NCI-H69 (cell line): ENCODE measurements around the gene NGEF.

ENCODE experiments used
- DNase-seq: peaks from one replicate; lab custom pipeline; 2025; lab: John Stamatoyannopoulos, UW

Gene NGEF

DNA sequence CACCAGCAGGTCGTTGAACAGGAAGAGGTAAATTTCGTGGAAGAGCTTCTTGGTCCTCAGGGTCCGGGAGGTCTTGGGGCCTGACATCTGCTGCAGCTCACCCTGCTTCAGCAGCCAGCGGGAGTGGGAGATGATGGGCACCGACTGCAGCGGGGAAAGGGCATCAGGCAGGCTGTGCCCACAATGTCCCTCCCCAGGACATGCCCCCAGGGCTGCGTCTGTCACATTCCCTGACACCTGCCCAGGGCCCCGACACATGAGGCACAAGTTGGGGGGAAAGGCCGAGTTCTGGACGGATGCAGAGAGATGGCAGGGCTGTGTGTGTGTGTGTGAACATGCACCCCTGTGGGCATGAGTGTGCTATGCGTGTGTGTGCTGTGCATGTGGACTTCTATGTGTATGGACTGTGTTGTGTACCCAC is 129.0 kb downstream of the NGEF start:
- no peak for DNase-seq

DNA sequence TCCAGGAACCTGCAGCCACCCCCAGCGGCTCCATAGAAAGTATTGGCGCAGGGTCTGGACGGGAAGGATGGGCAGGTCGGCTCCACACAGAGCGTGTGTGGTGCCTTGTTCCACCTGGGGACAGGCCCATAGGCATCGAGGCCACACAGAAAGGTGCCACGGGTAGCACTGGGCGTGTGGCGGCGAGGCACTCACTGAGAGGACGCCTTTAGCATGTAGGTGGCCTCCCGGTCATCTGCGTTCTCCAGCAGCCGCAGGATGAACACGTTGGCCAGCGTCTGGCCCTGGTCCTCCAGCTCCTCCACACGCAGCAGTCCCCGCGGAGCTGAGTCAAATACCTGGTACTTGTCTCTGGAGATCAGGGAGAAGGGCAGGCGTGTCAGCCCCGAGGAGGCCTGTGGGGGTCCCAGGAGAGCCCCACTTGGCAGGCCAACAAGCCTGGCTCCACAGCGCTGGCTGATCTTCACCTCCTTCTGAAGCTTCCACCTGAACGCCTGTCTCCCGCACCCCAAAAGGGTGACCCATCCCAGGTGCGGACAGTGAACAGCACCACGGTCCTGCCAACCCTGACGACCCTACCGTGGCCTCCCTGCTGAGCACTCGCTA is 129.8 kb downstream of the NGEF start:
- no peak for DNase-seq

DNA sequence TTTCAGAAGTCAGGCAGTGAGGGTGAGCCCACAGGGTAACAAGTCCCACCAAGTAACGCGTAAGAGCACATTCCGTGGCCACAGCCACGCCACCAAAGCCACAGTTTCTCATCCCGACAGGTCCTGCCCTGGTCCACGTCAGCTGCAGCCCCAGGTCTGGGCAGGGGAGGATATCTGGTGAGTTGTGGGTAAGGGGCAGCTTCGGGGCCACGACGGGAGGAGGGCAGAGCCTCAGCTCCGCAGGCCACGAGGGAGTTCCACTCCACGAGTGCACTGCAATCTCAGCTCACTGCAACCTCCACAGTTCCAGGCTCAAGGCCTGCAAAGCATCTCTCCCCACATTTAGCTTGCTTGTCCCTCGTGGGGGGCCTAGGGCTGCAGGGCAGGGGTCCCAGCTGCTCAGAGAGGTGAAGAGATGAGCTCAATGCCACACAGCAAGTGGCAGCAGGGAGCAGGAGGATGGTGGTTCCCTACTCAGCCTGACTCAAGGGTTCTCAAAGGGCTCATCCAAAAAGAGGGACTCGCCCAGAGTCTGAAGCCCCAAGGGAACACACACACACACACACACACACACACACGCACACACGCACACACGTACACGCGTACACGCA is 130.4 kb downstream of the NGEF start:
- DNase-seq: no peak

DNA sequence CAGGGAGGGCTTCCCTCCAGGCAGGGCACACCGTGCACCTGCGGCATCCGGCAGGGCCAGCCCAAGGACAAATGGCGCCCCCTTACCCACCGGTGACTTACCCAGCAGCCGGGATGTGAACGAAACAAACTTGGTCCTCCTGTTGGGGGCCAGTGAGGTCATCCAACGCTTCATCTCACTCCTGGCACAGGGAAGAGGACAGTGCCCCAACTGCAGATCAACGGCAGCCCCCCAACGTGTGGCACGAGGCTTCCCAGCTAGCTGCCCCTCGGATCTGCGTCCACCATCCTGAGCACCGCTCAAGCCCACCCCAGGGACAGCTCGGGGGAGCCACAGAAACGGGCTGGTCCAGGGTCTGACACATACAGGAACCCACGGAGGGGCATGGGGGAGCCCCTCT is 131.0 kb downstream of the NGEF start:
- no peak for DNase-seq

DNA sequence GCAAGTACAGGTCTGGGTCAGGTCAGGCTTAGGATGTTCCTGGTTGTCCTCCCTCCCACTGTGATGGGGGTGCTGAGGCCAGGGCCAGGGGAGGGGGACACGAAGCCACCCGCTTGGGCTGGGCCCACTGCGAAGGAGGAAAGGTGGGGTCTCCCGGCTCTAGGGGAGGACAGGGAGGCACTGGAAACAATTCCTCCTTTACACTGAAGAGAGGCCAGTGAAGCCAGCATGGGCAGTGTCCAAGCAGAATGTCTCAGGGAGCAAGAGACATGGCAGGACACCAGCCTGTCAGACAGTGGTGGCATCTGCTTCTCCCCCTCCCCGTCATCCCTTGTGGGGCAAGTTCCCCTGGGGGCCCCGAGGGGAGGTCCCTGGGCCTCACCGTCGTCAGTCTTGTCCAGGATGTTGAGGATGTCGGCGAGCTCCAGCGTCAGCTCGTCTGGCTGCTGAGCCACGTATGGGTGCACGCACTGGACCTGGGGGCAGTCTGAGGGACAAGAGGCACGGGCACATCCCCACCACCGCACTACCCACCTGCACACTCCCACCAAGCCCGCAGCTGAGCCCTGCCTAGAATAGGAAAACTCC is 132.2 kb downstream of the NGEF start:
- no peak for DNase-seq

DNA sequence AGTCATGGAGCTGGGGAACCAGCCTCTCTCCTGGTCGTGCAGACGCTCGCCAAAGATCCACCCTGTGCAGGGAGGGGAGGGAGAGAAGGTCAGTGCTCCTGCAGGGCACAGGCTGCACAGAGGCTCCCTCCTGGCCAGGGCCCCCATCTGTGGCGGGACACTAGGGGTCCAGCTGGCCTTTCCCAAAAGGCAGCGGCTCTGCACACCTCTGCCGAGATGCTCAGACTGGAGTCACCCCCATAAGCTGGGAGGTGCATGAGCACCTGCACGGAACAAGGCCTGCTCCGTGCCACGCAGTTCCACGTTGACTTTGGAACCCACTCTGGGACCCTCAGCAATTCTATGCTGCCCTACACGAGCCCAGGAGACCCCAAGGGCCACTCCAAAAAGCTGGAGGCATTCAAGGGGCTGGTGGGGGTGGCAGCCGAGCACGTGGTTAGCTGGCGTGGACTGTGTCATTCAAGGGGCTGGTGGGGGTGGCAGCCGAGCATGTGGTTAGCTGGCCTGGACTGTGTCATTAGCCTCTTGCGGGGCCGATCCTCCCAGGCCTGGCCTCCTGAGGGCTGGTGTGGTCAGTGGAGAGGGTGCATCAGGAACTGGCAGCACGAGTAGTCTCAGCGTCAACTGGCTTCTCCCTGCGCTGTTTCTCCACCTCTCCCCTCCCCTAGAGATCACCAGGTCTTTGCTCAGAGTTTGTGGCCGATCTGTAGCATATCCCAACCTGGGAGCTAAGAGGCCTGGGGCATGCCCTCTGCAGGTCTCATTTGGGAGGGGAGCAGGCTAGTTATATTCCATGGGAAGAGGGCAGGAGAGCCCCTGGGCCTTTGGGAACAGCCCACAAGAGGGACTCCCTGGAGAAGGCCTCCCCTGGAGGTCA is 133.2 kb downstream of the NGEF start:
- no peak for DNase-seq

DNA sequence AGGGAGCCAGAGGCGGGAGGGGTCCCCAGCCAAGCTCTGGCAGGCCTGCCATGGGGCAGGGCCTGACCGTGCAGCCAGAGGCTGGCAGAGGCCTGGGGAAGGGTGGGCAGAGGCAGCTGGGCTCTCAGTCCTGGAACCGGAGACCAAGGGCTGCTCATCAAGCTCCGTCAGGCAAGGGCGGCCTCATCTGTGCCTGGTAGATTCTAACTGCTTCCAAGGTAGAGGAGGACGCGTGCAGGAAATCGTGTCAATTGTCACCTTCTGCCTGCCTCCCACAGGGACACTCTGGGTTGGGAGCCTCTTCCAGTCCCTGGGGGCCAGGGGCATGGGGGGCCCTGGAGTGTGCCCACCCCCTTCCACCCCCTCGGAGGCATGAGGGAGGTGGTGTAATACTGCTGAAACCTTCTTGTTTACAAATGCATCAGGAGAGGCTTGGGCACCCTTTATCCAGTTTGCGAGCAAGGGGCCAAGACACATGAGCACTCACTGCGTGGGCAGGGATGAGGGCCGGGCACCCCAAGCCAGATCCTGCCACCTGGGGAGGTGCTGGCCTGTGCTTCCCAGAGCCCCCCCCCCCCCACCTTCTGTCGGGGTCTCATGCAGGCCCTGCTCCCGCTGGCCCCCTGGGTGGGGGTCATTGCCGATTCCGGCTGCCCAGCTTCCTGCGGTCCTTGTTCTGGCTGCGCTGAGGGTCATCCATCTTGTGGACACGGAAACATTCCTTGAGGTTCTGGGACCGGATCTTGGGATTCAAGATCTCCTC is 134.0 kb downstream of the NGEF start:
- no peak for DNase-seq

DNA sequence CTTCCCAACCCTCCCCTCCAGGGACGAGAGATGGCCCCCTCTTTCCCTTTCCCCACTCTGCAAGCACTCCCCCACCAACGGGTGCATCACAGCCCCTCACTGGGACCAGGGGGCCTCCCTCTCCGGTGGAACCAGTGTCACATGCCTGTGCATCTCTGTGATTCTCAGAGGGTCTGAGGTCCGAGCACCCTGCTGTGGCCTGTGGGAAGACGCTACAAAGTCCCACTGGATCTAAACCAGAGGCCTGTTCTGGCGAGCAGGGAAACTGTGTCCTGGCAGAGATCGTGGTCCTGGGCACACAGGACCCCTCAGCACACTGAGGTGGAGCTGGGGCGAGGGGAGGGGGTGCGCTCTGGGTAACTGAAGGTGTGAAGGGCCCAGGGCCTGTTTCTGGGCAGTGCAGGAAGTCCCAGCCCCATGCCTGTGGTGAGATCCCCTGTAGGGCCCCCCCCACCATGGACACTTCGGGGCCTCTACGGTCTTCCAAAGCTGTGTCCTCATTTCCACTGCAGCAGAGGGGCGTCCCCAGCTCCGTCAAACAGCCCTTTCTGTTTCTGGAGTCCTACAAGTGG is 135.0 kb downstream of the NGEF start:
- DNase-seq: no peak

DNA sequence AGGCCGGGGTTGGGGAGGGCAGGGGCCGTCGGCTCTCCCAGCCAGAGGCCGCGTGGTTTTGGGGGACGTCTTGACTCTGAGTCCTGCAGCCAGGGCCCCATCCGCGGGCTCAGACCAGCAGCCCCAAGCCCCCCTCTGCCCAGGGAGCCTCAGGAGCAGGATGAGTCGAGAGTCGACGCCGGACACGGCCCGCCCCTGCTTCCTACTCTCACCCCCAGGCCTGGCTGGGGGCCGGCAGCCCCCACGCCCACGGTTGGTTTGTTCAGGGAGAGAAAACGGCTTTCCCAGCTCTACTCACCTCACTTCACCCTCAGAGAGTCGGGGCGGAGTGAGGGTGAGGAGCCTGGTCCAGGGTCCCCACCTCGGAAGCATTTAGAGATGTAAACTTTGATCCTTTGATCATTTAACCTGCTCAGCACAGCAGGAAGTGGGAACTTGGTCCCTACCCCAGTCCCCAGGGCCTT is 136.0 kb downstream of the NGEF start:
- DNase-seq: no peak

DNA sequence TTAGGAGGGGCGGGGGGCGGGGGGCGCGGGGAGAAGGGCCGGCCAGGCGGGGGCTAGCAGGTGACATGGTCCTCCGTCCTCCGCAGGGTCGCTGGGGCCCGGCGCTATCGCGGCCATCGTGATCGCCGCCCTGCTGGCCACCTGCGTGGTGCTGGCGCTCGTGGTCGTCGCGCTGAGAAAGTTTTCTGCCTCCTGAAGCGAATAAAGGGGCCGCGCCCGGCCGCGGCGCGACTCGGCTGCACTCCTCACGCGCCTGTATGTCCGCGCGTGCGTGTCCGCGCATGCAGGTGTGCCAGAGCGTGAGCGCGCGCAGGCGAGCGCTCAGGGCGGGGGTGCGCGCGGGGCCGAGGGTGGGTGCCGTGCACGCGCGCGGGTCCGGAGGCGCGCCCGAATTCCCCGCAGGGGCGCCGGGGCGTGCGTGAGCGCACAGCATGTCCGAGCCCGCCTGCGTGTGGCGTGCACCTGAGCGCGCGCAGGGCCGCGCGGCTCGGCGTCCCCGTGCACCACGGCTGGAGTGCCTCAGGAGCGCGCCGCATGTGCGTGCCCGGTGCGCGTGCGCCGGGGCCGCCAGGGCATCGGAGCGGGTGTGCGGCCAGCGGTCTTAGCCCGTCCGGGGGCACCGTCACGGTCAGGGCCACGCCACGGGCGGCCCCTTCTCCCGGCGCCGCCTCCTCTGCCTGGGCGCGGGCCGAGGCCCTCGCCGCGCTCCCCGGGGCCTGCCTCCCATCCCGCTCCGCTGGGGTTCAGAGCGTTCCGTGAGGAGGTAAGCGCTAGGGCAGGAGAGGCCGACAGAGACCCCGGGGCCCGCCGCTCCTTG is 136.7 kb downstream of the NGEF start:
- DNase-seq: peak; percentile 78

DNA sequence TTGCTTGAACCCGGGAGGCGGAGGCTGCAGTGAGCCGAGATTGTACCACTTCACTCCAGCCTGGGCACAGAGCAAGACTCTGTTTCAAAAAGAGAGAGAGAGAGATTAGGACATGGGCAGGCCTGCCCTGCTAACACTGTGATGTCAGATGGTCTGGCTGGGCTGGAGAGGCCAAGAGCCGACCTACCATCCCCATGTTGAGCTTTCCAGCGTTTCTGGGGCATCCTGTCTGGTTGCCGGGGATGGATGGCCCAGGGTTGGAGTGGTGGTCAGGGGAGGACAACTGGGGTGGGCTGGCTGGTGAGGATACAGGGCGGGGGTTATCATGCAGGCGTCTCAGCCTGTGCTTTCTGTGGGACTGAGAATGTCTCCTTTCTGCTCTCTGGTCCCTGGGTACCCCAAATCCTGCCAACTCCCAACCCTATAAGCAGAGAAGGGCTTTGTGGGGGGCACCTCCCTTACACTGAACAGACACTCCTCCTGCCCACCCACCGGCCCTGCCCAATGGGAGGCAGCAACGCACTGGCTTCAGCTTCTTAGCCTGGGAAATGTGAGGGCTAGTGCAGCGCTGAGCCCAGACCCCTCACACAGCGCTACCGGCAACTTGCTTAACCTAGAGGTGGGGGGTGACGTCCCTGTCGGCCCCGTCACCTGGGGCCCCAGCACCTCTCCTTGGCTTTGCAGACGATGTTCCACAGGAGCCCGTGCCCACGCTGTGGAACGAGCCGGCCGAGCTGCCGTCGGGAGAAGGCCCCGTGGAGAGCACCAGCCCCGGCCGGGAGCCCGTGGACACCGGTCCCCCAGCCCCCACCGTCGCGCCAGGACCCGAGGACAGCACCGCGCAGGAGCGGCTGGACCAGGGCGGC is 137.6 kb downstream of the NGEF start:
- peak; percentile 16 for DNase-seq

DNA sequence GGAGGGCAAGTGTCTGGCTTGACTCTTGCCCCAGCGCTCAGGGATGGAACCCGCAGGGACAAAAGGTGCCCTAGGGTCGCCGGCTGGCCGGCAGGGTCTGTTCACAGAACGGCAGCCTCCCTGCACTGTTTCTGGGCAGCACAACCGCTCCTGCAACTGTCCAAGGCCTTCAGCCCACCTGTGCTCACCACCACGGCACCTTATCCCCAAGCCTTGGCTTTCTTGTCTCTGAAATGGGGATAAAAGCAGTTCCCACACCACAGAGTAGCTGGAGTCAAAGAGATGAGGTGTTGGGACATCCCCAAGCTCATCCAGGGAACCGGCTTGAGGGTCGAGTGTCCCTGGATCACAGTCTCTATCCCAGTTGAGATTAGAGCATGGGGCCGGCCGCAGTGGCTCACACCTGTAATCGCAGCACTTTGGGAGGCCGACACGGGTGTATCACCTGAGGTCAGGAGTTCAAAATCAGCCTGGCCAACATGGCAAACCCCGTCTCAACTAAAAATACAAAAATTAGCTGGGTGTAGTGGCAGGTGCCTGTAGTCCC is 138.3 kb downstream of the NGEF start:
- DNase-seq: no peak

DNA sequence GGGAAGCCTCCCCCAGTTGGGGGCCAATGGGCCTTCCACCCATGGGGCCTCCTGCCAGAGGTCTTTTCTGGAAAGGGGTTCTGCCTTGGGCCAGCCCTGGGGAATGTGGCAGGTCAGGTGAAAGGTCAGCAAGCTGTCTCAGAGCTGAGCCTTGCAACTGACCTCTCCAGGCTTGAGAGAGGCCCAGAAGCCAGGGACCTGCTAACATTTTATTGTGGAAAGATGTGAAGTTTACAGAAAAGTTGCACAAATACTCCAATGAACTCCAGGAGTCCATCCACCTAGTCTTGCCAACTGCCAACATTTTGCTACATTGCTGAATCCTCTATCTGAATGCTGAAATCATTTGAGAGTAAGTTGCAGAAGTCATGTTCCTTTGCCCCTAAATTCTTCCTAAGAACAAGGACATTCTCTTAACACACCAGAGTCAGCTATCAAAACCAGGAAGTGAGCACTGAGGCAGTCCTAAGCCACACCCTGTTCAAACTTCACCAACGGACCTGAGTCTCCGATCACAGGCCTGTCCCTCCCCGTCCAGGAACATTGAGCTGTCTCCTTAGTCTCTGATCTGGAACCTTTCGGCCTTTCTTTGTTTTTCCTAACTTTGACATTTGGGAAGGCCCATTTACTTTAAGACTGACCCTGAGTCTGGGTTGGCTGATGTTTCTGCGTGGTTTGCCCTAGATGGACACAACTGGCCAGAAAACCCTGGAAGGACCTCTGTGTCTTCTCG is 139.0 kb downstream of the NGEF start:
- no peak for DNase-seq

DNA sequence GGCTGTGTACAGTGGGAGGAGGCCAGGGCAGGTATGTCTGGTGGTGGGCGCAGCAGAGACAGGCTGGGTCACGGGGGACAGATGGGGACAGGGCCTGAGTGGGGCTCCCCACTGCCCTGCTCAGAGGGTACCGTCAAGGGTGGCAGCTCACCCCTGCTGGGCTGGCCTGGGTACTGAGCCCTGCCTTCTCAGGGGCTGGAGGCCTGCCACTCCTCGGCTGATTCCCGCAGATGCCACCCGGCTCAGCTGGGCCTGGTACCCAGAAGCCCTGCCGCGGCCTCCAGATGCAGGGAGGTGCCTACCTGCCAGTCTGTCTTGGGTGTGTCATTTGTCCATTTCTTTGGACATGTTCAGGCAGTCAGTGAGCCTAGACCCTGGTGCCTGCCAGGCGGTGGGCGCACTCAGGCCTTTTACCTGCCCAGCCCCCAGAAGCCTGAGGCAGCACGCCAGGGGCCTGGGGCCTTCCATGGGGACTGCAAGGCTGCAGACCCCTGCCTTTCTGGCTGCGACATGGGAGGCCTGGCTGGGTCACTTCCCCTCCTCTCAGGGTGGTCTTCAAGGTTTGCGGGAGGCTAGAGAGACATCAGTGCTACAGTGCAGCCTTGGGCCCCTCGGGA is 139.7 kb downstream of the NGEF start:
- DNase-seq: no peak

DNA sequence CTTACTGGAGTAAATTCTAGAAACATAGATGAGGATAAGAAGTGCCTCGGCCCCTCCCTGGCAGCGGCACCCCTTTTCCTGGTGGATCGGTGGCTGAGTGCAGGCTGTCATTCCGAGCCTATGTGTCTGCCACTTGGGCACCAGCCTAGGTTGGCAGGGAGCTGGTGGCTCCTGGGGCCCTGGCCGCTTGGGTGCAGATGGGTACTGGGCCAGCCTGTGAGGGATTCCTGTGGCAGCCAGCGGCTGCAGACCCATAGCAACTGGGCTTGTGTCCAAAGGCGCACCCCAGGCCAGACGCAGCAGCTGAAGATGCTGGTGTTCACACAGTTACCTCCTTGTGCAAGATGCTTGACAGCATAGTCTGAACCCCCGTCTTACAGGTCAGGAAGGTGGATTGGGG is 140.2 kb downstream of the NGEF start:
- DNase-seq: no peak

DNA sequence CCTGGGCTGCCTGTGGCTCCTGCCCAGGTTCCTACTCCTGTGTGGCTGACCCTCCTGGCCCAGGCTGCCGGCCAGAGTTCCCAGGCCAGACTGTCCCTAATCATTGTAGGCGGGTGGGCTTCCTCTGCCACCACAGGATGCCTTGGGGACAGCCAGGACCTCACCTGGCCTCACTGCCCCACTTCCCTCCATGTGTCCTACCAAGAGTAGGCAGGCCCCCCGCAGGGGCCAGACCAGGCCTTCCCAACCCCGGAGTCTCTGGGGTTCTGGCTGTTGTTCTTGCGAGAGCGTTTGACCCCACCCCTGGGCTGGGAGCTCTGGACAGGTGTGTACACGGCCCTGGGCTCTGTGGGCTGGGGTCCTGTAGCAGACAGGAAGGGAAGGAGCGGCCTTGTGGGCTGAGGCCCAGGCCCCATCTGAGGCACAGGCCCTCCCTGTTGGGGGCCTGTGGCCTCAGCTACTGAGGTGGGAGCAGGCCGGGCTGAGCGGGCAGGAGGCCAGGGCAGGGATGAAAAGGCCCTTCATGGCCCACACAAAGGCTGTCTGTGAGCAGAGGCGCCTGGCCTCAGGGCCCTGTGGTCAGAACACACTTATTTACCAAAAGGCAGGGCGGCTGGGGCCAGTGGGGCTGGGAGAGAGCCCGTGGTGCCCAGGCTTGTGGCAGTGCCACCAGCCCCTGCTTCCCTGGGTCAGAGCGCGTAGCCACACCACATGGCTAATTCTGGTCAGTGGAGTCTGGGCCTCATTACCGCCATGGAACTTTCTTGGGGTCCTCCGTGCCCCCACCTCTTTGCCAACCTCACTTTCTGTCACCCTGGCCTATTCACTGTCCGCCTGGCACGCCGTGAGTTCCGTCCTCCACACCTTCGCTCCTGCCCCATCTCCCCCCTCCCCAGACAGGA is 141.0 kb downstream of the NGEF start:
- DNase-seq: no peak

DNA sequence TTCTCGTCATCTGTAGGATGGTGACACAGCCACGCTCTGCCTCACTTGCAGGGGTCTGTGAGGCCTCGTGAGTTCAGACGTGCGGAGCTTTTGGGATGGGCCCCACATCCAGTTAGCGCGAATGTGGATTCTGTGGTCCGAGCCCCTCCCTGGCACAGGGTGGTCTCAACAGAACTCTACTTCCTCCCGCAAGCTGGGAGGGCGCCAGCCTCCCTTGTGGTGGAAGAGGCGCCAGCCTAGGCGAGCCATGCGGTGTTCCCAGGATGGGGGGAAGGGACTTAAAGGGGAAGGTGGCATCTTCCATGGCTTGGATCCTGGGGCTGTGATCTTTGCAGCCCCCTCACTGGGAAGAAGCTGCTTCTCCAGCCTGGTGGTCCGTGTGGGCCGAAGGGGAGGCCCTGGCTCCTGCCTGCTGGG is 141.6 kb downstream of the NGEF start:
- no peak for DNase-seq
